ENCODE results near the gene DUSP8. TPM values are rescaled to one million over a fixed set of nuclear protein-coding genes. Genes with fewer than 3 reads are reported as not detected.

DUSP8 gene
- total RNA-seq, 2 experiments from 2014 or later, result 83.9 to 91.2 TPM

GRCh38 chr11:1504138-1504537 lies 67.9 kb downstream of the DUSP8 start:
- Histone ChIP-seq H3K4me3 (ENCODE audit: low read length) (no peak overlapping the region), H3K36me3 (ENCODE audit: insufficient read depth, low read length) (peaks cover 16% of the 10 kb centered on the region), H3K27ac (ENCODE audit: low read depth in 1 of 2, low read length in 2 of 2) (no peak overlapping the region), H3K9me3 (ENCODE audit: control insufficient read depth in 1 of 2, insufficient read depth in 1 of 2, low read length in 2 of 2) (peaks cover 0 to 9% of the 10 kb centered on the region in 2 experiments), H3K4me1 (ENCODE audit: insufficient read depth, low read length) (peaks cover 37% of the 10 kb centered on the region), H3K27me3 (ENCODE audit: control insufficient read depth in 1 of 2, insufficient read depth in 2 of 2, low read length in 2 of 2) (no peaks in the 10 kb centered on the region)
- ATAC-seq (ENCODE audit: poor library complexity) (no peak), DNase-seq (no peak)
- H3K4me3 Mint-ChIP-seq, result no peak overlapping the region
- no peak for TF ChIP-seq CTCF (IDR thresholded peaks at IDR 0.05)
- H3K4me1 Mint-ChIP-seq (ENCODE audit: low read depth), result peaks cover 33% of the 10 kb centered on the region
- H3K36me3 Mint-ChIP-seq (ENCODE audit: low read depth), result peaks cover 13% of the 10 kb centered on the region
- no peaks in the 10 kb centered on the region for H3K27me3 Mint-ChIP-seq
- ChIA-PET POLR2A (no interaction called here), CTCF (no interaction called here)
- no peak overlapping the region for H3K27ac Mint-ChIP-seq
- intact Hi-C loops (cut with DNase I, micrococcal nuclease), result no loop called here
- no peaks in the 10 kb centered on the region for H3K9me3 Mint-ChIP-seq

Other genes with a start within 250 kb of the DUSP8 start
- gene BRSK2, start 182.3 kb downstream of the DUSP8 start, total RNA-seq, result under 1 TPM; 0.22 to 0.55 TPM
- 10 to 100 TPM; 37.0 to 38.3 TPM for gene MOB2, start 85.5 kb downstream of the DUSP8 start, total RNA-seq
- gene KRTAP5-1, start 13.0 kb upstream of the DUSP8 start, total RNA-seq, result not detected
- not detected for gene KRTAP5-2, start 26.0 kb upstream of the DUSP8 start, total RNA-seq
- not detected for gene KRTAP5-3, start 36.2 kb upstream of the DUSP8 start, total RNA-seq
- gene KRTAP5-4, start 49.9 kb upstream of the DUSP8 start, total RNA-seq, result not detected
- gene KRTAP5-5, start 57.5 kb upstream of the DUSP8 start, total RNA-seq, result not detected
- not detected for gene KRTAP5-6, start 124.9 kb upstream of the DUSP8 start, total RNA-seq
- gene IFITM10, start 178.3 kb upstream of the DUSP8 start, total RNA-seq, result 1 to 10 TPM; 1.7 TPM
- 10 to 100 TPM; 63.3 to 71.3 TPM for gene CTSD, start 191.7 kb upstream of the DUSP8 start, total RNA-seq